ENCODE results near the gene CEBPB. TPM values are rescaled to one million over a fixed set of nuclear protein-coding genes. Genes with fewer than 3 reads are reported as not detected.

Gene CEBPB
- total RNA-seq, 4 donors from 2014 or later: 110 to 267 (median 166) TPM

DNA sequence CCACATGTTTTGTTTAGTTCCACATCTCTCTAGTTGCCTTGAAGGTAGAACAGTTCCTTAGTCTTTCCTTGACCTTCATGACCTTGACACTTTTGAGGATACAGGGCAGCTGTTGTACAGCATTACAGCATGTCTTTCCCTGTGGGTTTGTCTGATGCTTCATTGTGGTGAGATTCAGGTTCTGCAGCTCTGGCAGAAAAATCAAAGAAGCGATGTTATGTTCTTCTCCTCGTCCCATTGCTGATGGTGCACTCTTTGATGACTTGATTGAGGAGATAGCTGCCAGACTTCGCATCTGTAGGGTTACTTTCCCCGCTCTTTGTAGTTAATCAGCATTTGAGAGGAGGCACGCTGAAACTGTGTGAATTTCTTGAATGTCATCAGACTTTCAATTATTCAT lies 12.0 kb downstream of the CEBPB start:
- no peak for TF ChIP-seq CTCF (IDR thresholded peaks at IDR 0.05; ENCODE audit: low read depth)

DNA sequence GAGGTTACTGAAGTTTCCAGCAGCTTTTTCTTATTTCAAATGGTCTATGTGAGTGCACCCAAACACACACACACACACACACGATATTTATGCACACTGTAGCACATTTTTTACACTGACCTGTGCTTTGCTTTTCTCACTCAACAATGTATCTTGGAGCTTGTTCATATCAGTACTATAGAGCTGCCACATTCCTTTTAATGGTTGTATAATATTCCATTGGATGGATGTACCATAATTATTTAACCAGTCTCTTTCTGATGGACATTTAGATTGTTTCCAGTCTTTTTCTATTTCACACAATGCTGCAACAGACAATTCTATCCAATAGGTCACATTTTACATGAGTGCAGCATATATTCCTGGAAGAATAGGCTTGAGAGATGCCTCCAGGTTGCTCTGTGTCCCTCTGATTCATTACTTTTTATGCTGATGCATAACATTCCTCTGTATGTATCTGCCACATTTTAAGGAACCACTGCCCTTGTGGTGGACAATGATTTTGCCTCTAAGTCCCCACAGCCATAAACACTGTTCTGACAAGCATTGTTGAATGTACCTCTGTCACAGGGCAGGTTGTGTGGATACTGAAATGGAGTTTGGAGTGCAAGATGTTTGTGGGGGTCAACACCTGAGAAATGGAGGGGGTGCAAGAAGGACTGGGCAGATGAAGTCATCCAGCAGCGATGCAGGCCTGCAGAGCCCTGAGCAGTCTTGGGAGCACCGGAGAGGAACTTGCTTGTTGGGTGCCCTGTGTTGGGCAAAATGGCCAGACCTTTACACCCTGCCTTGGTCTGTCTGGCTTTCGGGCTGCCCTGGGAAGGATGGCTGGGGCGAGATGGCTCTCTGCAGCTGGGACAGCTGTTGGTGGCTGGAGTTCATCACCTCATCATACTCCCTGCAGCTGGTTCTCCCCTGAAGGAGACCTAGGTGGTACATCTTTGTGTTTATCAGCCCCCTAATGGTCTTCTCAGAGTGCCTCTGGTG lies 13.6 kb downstream of the CEBPB start:
- no peak for TF ChIP-seq CTCF (IDR thresholded peaks at IDR 0.05; ENCODE audit: low read depth)

DNA sequence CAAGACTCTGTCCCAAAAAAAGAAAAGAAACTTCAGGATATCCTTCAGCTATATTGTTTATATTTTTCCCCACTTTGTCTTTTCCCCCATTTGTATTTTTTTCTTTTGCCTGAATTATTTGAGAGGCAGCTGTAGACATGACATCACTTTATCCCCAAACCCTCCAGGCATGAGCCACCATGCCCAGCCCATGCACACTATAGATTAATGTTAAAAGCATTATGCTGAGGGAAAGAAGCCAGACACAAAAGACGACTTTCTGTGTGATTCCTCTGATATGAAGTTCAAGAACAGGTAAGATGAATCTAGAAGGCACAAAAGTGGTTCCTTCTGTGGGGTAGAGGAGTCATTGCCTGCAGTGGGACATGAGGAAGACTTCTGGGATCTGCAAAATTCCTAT lies 16.4 kb downstream of the CEBPB start:
- no peak for TF ChIP-seq CTCF (IDR thresholded peaks at IDR 0.05; ENCODE audit: low read depth)

DNA sequence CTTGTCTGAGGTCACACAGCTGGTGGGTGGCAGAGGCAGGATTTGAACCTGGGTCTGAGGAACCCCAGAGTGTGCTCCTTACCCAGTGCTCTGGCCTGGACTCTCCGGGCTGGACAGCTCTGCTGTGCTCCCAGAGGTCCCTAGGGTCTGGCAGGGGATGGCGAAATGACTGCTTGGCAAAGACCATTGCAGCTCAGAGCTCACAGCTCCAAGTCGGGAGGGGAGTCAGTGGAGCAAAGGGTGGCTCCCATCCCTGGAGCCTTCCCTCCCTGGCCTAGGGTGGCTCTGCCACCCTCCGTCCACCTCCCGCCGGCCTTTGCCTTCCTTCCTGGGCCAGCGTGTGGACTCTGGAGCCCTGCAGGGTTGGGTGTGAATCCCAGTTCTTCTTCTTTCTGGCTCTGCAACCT lies 17.5 kb downstream of the CEBPB start:
- TF ChIP-seq CTCF (IDR thresholded peaks at IDR 0.05; ENCODE audit: low read depth): no peak

DNA sequence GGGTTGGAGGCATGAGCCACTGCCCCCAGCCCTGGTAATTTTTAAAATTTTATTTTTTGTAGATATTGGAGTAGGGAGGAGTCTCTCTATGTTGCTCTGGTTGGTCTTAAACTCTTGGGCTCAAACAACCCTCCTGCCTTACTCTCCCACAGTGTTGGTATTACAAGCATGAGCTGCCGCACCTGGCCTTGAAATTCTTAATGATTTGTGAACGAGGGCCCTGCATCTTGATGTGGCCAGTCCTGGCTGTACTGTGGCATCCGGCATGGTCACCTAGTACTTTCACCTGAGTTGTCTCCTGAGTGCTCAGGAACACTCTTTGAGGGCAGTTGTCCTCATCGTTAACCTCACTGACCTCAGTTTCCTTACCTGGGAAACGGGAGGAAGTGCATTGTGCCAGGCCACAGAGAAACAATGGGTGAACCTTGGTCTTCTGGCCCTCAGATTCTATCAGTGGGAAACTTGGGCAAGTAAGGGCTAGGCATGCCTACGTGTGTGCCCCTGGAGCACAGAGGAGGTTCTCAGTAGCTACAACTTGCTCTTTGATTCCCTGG lies 19.5 kb downstream of the CEBPB start:
- TF ChIP-seq CTCF (IDR thresholded peaks at IDR 0.05; ENCODE audit: low read depth): no peak

DNA sequence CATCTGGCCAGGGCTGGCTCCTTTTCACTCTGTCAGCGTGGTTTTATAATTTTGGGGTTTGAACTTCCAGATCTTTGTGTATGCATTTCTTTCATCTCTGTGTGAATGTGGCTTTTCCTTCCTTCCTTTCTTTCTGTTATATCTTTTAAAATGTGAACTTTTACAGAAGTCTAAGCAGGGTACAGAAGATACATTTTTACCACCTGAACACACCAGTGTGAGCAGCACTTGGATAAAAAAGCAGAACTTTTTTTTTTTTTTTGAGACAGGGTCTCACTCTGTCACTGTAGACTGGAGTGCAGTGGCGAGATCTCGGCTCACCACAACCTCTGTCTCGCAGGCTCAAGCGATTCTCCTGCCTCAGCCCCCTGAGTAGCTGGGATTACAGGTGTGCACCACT lies 20.5 kb downstream of the CEBPB start:
- no peak for TF ChIP-seq CTCF (IDR thresholded peaks at IDR 0.05; ENCODE audit: low read depth)

DNA sequence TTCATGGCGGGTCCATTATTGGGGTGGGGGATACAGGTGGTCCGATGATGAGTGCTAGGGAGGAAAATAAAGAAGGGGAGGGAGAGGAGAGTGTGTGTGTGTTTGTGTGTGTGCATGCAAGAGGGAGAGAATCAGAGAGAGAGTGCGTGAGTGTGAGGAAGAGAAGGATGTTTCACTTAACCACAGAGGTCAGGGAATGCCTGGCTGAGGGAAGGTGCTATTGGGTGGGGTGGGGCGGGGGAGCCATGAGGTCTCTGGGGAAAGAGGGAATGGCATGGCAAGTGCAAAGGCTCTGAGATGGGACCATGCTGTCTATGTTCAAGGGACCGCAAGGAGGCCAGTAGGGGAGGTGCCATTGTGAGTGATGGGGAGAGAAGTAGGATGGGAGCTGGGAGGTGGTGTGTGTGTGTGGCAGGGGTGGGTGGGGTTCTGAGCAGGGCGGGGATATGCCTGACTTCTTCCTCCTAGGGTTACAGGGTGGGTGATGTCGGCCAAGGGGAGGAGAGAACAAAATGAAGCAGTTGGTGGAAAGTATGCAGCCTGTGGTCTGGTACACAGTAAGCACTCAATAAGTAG lies 23.0 kb downstream of the CEBPB start:
- no peak for TF ChIP-seq CTCF (IDR thresholded peaks at IDR 0.05; ENCODE audit: low read depth)
